H9 (cell line): ENCODE measurements around the gene LIN7A. TPM values are rescaled to one million over a fixed set of nuclear protein-coding genes. Genes with fewer than 3 reads are reported as not detected.
A peak's percentile ranks its signal among the peaks of the same experiment; 100 is the strongest.

Experiments used
- DNase-seq: peaks from one replicate; pipeline ENCODE4 v3.0.0-alpha.2; 2017
- H2AFZ ChIP-seq: one replicate; pipeline ENCODE4 v1.6.1; 2013; ENCODE audit warnings: mild to moderate bottlenecking, low read length, control low read depth, moderate library complexity
- H2AK5ac ChIP-seq: 2 replicates; pipeline ENCODE4 v1.6.1; 2013; ENCODE audit warnings: low read length, control low read depth, mixed read lengths; ENCODE audit not compliant: insufficient read length
- H2BK120ac ChIP-seq: one replicate; pipeline ENCODE4 v1.6.1; 2013; ENCODE audit warnings: low read depth, mild to moderate bottlenecking, low read length, control low read depth, inconsistent platforms; ENCODE audit not compliant: poor library complexity, severe bottlenecking
- H2BK12ac ChIP-seq: 2 replicates; pipeline ENCODE4 v1.6.1; 2013; ENCODE audit warnings: low read length, control low read depth, mixed read lengths, low read depth; ENCODE audit not compliant: insufficient read length
- H2BK15ac ChIP-seq: 2 replicates; pipeline ENCODE4 v1.6.1; 2013; ENCODE audit warnings: low read depth, low read length, control low read depth
- H2BK20ac ChIP-seq: one replicate; pipeline ENCODE4 v1.6.1; 2013; ENCODE audit warnings: low read depth, mild to moderate bottlenecking, low read length, control low read depth, inconsistent platforms; ENCODE audit not compliant: poor library complexity, severe bottlenecking
- H2BK5ac ChIP-seq: 2 replicates; pipeline ENCODE4 v1.6.1; 2013; ENCODE audit warnings: low read length, control low read depth, mixed read lengths; ENCODE audit not compliant: insufficient read length
- H3K14ac ChIP-seq: 2 replicates; pipeline ENCODE4 v1.6.1; 2013; ENCODE audit warnings: low read length, control low read depth; ENCODE audit not compliant: insufficient read depth
- H3K18ac ChIP-seq: 2 replicates; pipeline ENCODE4 v1.6.1; 2013; ENCODE audit warnings: low read depth, mild to moderate bottlenecking, mixed read lengths, low read length, control low read depth; ENCODE audit not compliant: insufficient read length
- H3K23ac ChIP-seq: 2 replicates; pipeline ENCODE4 v1.6.1; 2013; ENCODE audit warnings: low read length, control low read depth, mixed read lengths, low read depth; ENCODE audit not compliant: insufficient read length
- H3K23me2 ChIP-seq: 2 replicates; pipeline ENCODE4 v1.6.1; 2013; ENCODE audit warnings: low read depth, mild to moderate bottlenecking, mixed read lengths, low read length, control low read depth; ENCODE audit not compliant: insufficient read length, poor library complexity, severe bottlenecking
- H3K27ac ChIP-seq: 2 replicates; pipeline ENCODE4 v1.5.1; 2013; ENCODE audit warnings: low read length, control low read depth, mixed read lengths, low read depth; ENCODE audit not compliant: insufficient read length
- H3K27me3 ChIP-seq: 2 replicates; pipeline ENCODE4 v1.6.1; 2013; ENCODE audit warnings: low read length, control low read depth, inconsistent platforms; ENCODE audit not compliant: insufficient read depth
- H3K4ac ChIP-seq: 2 replicates; pipeline ENCODE4 v1.6.1; 2013; ENCODE audit warnings: low read depth, mild to moderate bottlenecking, control low read depth, inconsistent platforms, low read length, moderate library complexity
- H3K4me1 ChIP-seq: 2 replicates; pipeline ENCODE4 v1.6.1; 2013; ENCODE audit warnings: low read length, control low read depth, inconsistent platforms; ENCODE audit not compliant: insufficient read depth
- H3K4me2 ChIP-seq: 2 replicates; pipeline ENCODE4 v1.6.1; 2013; ENCODE audit warnings: low read length, control low read depth, mixed read lengths; ENCODE audit not compliant: insufficient read length, insufficient read depth
- H3K56ac ChIP-seq: 2 replicates; pipeline ENCODE4 v1.6.1; 2013; ENCODE audit warnings: low read depth, mild to moderate bottlenecking, mixed read lengths, low read length, control low read depth; ENCODE audit not compliant: insufficient read length
- H3K79me1 ChIP-seq: 2 replicates; pipeline ENCODE4 v1.6.1; 2013; ENCODE audit warnings: low read depth, mild to moderate bottlenecking, moderate library complexity, low read length, control low read depth, inconsistent platforms; ENCODE audit not compliant: insufficient read depth, poor library complexity, severe bottlenecking
- H3K79me2 ChIP-seq: 2 replicates; pipeline ENCODE4 v1.6.1; 2013; ENCODE audit warnings: low read length, control low read depth, inconsistent platforms; ENCODE audit not compliant: insufficient read depth
- H3K9ac ChIP-seq: 2 replicates; pipeline ENCODE4 v1.6.1; 2013; ENCODE audit warnings: low read length, control low read depth, mixed read lengths; ENCODE audit not compliant: insufficient read length; ENCODE audit errors: extremely low read depth
- H3K9me3 ChIP-seq: one replicate; pipeline ENCODE4 v1.6.1; 2013; ENCODE audit warnings: low read depth, low read length, inconsistent platforms; ENCODE audit not compliant: control insufficient read depth
- H3T11ph ChIP-seq: one replicate; pipeline ENCODE4 v1.6.1; 2013; ENCODE audit warnings: mild to moderate bottlenecking, low read length, control low read depth, inconsistent platforms
- H4K20me1 ChIP-seq: one replicate; pipeline ENCODE4 v1.6.1; 2013; ENCODE audit not compliant: control insufficient read depth, insufficient read length, insufficient read depth
- H4K5ac ChIP-seq: 2 replicates; pipeline ENCODE4 v1.6.1; 2013; ENCODE audit warnings: low read depth, mild to moderate bottlenecking, mixed read lengths, low read length, control low read depth; ENCODE audit not compliant: insufficient read length
- H4K8ac ChIP-seq: replicated peaks from 2 replicates; pipeline ENCODE4 v1.6.1; 2013; ENCODE audit warnings: low read length, control low read depth, mixed read lengths, low read depth; ENCODE audit not compliant: insufficient read length
- H4K91ac ChIP-seq: 2 replicates; pipeline ENCODE4 v1.6.1; 2013; ENCODE audit warnings: low read depth, mild to moderate bottlenecking, moderate library complexity, mixed read lengths, low read length, control low read depth; ENCODE audit not compliant: insufficient read length
- H3K27ac Mint-ChIP-seq, 3 experiments: 2 replicates in 2 of 3; 3 replicates in 1 of 3; pipeline ENCODE4 v1.8.0; 2020 to 2021; ENCODE audit warnings: mixed read lengths in 3 of 3, mild to moderate bottlenecking in 1 of 3, moderate library complexity in 1 of 3
- H3K27me3 Mint-ChIP-seq: 2 replicates; pipeline ENCODE4 v1.8.0; 2021; ENCODE audit warnings: low read depth, mild to moderate bottlenecking, moderate library complexity, mixed read lengths
- H3K36me3 Mint-ChIP-seq, 3 experiments: 2 replicates in 2 of 3; 3 replicates in 1 of 3; pipeline ENCODE4 v1.8.0; 2020 to 2021; ENCODE audit warnings: low read depth in 3 of 3, mixed read lengths in 3 of 3; ENCODE audit not compliant: insufficient read depth in 1 of 3
- H3K4me1 Mint-ChIP-seq, 2 experiments: 2 replicates each; pipeline ENCODE4 v1.8.0; 2020; ENCODE audit warnings: mixed read lengths in 2 of 2
- H3K4me3 Mint-ChIP-seq, 2 experiments: 2 replicates in 1 of 2; 3 replicates in 1 of 2; pipeline ENCODE4 v1.8.0; 2020 to 2021; ENCODE audit warnings: mild to moderate bottlenecking in 2 of 2, mixed read lengths in 2 of 2, moderate library complexity in 1 of 2
- H3K9me3 Mint-ChIP-seq, 2 experiments: 2 replicates in 1 of 2; 3 replicates in 1 of 2; pipeline ENCODE4 v1.8.0; 2020; ENCODE audit warnings: mild to moderate bottlenecking in 2 of 2, mixed read lengths in 2 of 2, moderate library complexity in 1 of 2
- WGBS: extraction: QIAGEN DNeasy Blood & Tissue Kit; methylation state at CpG from one replicate; pipeline ENCODE4 v1.1.7; 2013; ENCODE audit warnings: missing lambda C conversion rate, low lambda C conversion rate, mixed read lengths; ENCODE audit not compliant: insufficient read length; ENCODE audit errors: extremely low coverage; 5-methylcytosine and 5-hydroxymethylcytosine counted together
- total RNA-seq: library from RNA; stranded (reverse); gene quantifications from 2 replicates; pipeline ENCODE4 v1.2.1, GENCODE V29; 2021
- TF ChIP-seq, protein P1 (sequence below): fragments of 200-600 bp; sonication (generic); conservative IDR thresholded peaks from 3 replicates; pipeline ENCODE4 v1.8.0; 2021; ENCODE audit warnings: antibody characterized with exemption, mild to moderate bottlenecking

The LIN7A gene
- total RNA-seq, 1 experiment from 2014 or later: 18.3 TPM

DNA sequence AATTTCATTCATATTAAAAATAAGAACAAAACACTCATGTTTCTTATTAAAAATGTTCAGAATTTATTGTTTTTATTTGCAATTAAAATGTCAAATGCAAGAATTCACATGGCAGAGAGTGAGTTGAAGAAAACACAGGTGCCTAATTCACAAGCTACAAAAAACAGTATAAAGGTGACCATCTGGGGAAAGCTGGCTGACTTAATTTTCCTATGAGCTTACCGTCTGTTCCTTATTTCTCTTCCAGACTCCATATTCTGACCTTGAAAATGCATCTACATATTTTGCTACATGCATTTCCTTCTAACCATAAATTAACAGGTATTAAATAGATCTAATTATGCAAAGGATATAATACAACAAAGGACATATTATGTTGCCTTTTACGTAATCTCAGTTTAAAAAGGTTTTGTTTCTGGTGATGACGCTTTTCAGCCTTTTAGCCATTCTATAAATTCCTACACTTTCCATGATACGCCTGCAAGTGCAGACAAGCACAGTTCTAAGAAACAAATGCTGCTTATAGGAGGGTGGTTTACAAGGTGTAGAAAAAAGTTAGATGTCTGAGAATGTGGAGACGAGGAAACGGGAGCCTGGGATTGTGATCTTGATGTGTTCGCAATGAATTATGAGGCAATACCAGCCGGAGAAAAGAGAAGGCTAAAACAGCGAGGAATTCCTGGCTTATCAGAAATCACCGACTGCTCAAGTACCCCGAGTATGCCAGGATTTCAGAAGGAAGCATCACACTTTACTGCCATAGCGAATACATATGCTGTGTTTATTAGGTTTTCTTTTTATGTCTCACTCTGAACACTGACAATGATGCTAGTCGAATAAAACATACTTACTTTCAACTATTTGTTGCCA lies 24.6 kb downstream of the LIN7A start:
- peaks cover 4 to 5% of the 10 kb centered on the region in 2 experiments for H3K4me1 Mint-ChIP-seq
- no peak for DNase-seq
- Histone ChIP-seq H2BK15ac (no peak overlapping the region), H4K91ac (no peak overlapping the region), H4K20me1 (no peaks in the 10 kb centered on the region), H2BK5ac (no peak overlapping the region), H3T11ph (no peak overlapping the region), H4K5ac (no peak overlapping the region), H3K23me2 (no peaks in the 10 kb centered on the region), H2BK120ac (no peak overlapping the region), H3K27ac (no peak overlapping the region), H3K27me3 (no peaks in the 10 kb centered on the region), H3K9ac (no peak overlapping the region), H2AK5ac (no peak overlapping the region), H2BK12ac (no peak overlapping the region), H3K79me2 (no peaks in the 10 kb centered on the region), H2BK20ac (no peak overlapping the region), H3K79me1 (no peaks in the 10 kb centered on the region), H3K4me2 (no peak overlapping the region), H2AFZ (no peak overlapping the region), H3K56ac (no peak overlapping the region), H3K14ac (no peak overlapping the region), H3K23ac (no peak overlapping the region), H3K4ac (no peak overlapping the region), H3K18ac (no peak overlapping the region), H3K9me3 (no peaks in the 10 kb centered on the region), H4K8ac (no peak overlapping the region), H3K4me1 (no peaks in the 10 kb centered on the region)
- no peaks in the 10 kb centered on the region for H3K27me3 Mint-ChIP-seq
- no CpG with 5 or more reads among the region's 13 CpGs for WGBS
- H3K9me3 Mint-ChIP-seq: no peaks in the 10 kb centered on the region
- TF ChIP-seq, protein P1, sequence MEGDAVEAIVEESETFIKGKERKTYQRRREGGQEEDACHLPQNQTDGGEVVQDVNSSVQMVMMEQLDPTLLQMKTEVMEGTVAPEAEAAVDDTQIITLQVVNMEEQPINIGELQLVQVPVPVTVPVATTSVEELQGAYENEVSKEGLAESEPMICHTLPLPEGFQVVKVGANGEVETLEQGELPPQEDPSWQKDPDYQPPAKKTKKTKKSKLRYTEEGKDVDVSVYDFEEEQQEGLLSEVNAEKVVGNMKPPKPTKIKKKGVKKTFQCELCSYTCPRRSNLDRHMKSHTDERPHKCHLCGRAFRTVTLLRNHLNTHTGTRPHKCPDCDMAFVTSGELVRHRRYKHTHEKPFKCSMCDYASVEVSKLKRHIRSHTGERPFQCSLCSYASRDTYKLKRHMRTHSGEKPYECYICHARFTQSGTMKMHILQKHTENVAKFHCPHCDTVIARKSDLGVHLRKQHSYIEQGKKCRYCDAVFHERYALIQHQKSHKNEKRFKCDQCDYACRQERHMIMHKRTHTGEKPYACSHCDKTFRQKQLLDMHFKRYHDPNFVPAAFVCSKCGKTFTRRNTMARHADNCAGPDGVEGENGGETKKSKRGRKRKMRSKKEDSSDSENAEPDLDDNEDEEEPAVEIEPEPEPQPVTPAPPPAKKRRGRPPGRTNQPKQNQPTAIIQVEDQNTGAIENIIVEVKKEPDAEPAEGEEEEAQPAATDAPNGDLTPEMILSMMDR: no peak
- H3K27ac Mint-ChIP-seq: peak overlapping the region in 1 of 3 experiments; percentile 12; a peak in 3 of 7 replicates
- no peaks in the 10 kb centered on the region for H3K36me3 Mint-ChIP-seq
- no peak overlapping the region for H3K4me3 Mint-ChIP-seq
